Measurements from ENCODE around the gene OR10G3.

GRCh38 chr14:21524575-21525490 lies 55.0 kb downstream of the OR10G3 start:
- no peak for TF ChIP-seq POLR2AphosphoS5 (IDR thresholded peaks at IDR 0.05; ENCODE audit: low read depth, low read length)
- TF ChIP-seq REST (IDR thresholded peaks at IDR 0.05; ENCODE audit: insufficient read depth in 1 of 2, low read depth in 2 of 2, low read length in 2 of 2) = no peak
- no peak for TF ChIP-seq SIN3A (IDR thresholded peaks at IDR 0.05; ENCODE audit: borderline replicate concordance, insufficient read depth, low read length)
- no peak for TF ChIP-seq FOXP2 (optimal IDR thresholded peaks at IDR 0.05; ENCODE audit: borderline replicate concordance, extremely low read depth, extremely low read length, insufficient read depth)
